ENCODE measurements around the gene MUSK. TPM values are rescaled to one million over a fixed set of nuclear protein-coding genes. Genes with fewer than 3 reads are reported as not detected.
A peak's percentile ranks its signal among the peaks of the same experiment; 100 is the strongest.

The MUSK gene
- total RNA-seq (2022) (not detected in 2 replicates), Bru-seq, nascent RNA (percentile 8 among the genes with signal in this experiment), BruChase-seq, experiment 1, labeled RNA remaining after a 2-hour chase (percentile 5 among the genes with signal in this experiment), BruChase-seq, experiment 2, labeled RNA remaining after a 6-hour chase (percentile 4 among the genes with signal in this experiment)
- long read RNA-seq, partial matches to known transcripts, result 0 of 1 reads
- long read RNA-seq, other reads (novel, unspliced or antisense), result 1 of 1 reads

GRCh38 chr9:110668570-110669167 is at the start of gene MUSK:
Gene MUSK (plus strand): TSS chr9:110668791. CDS start chr9:110668905, 114 bp downstream.
- BruUV-seq (replicated peaks), result no TSS peak
- Mint-ChIP-seq H3K4me1 (ENCODE audit: low read depth, unreplicated experiment) (no peaks in the 10 kb centered on the region), H3K9me3 (ENCODE audit: unreplicated experiment) (no peaks in the 10 kb centered on the region), H3K27me3 (ENCODE audit: insufficient read depth, unreplicated experiment) (no peaks in the 10 kb centered on the region), H3K4me3 (ENCODE audit: unreplicated experiment) (no peak within 1 kb of the TSS), H3K36me3 (ENCODE audit: insufficient read depth, unreplicated experiment) (no peaks in the 10 kb centered on the region), H3K27ac (ENCODE audit: unreplicated experiment) (no peak within 1 kb of the TSS)
- Histone ChIP-seq H3K4me1 (no peaks in the 10 kb centered on the region), H3K9me3 (no peaks in the 10 kb centered on the region), H3K36me3 (ENCODE audit: control insufficient read depth, insufficient read depth, low read length) (no peaks in the 10 kb centered on the region), H3K4me3 (ENCODE audit: low read depth, low read length) (no peak within 1 kb of the TSS), H3K27me3 (replicated peaks; ENCODE audit: control insufficient read depth, insufficient read depth, low read length) (no peaks in the 10 kb centered on the region)
- POLR2A ChIA-PET, result interaction anchor here (0.5 kb wide), 1 partner anchor 1986 kb away, joined by 6 read pairs; no protein-coding TSS in a partner anchor
- CTCF ChIA-PET, result no interaction called here
- DNase-seq, result no peak
- intact Hi-C loops (cut with micrococcal nuclease; ENCODE audit: unreplicated experiment), result no loop called here
- no peak for TF ChIP-seq CTCF (IDR thresholded peaks at IDR 0.05; ENCODE audit: insufficient read depth in 1 of 2, low read depth in 1 of 2, low read length in 1 of 2, severe bottlenecking in 1 of 2, unreplicated experiment in 1 of 2)

- CTCF ChIA-PET, result interaction anchor here (1.7 kb wide), 1 partner anchor 436 kb away, joined by 4 read pairs; no protein-coding TSS in a partner anchor
- H3K4me3 Mint-ChIP-seq (ENCODE audit: unreplicated experiment), result no peak overlapping the region
Measured at GRCh38 chr9:110619831-110620230, 48.8 kb upstream of the MUSK start.

GRCh38 chr9:110620726-110621125 is 47.9 kb upstream of the MUSK start:
- Mint-ChIP-seq H3K27ac (ENCODE audit: unreplicated experiment) (no peak overlapping the region), H3K36me3 (ENCODE audit: insufficient read depth, unreplicated experiment) (no peaks in the 10 kb centered on the region), H3K27me3 (ENCODE audit: insufficient read depth, unreplicated experiment) (peaks cover 2% of the 10 kb centered on the region), H3K9me3 (ENCODE audit: unreplicated experiment) (no peaks in the 10 kb centered on the region), H3K4me1 (ENCODE audit: low read depth, unreplicated experiment) (no peaks in the 10 kb centered on the region), H3K4me3 (ENCODE audit: unreplicated experiment) (no peak overlapping the region)
- CTCF ChIA-PET, result no interaction called here
- no peak for DNase-seq
- Histone ChIP-seq H3K9me3 (no peaks in the 10 kb centered on the region), H3K27me3 (replicated peaks; ENCODE audit: control insufficient read depth, insufficient read depth, low read length) (no peaks in the 10 kb centered on the region), H3K36me3 (ENCODE audit: control insufficient read depth, insufficient read depth, low read length) (no peaks in the 10 kb centered on the region), H3K4me3 (ENCODE audit: low read depth, low read length) (no peak overlapping the region), H3K4me1 (no peaks in the 10 kb centered on the region)
- intact Hi-C loops (cut with micrococcal nuclease; ENCODE audit: unreplicated experiment), result loop anchor here (5.0 kb wide), 2 partner anchors 193 to 677 kb away; no protein-coding TSS in a partner anchor
- TF ChIP-seq CTCF (IDR thresholded peaks at IDR 0.05; ENCODE audit: insufficient read depth in 1 of 2, low read depth in 1 of 2, low read length in 1 of 2, severe bottlenecking in 1 of 2, unreplicated experiment in 1 of 2), result no peak
- no TSS peak for BruUV-seq (replicated peaks)
- POLR2A ChIA-PET, result no interaction called here

More at GRCh38 chr9:110619831-110620230, 48.8 kb upstream of the MUSK start:
- no peak for DNase-seq
- no peak overlapping the region for H3K27ac Mint-ChIP-seq (ENCODE audit: unreplicated experiment)
- Histone ChIP-seq H3K4me1 (no peaks in the 10 kb centered on the region), H3K36me3 (ENCODE audit: control insufficient read depth, insufficient read depth, low read length) (no peaks in the 10 kb centered on the region), H3K4me3 (ENCODE audit: low read depth, low read length) (no peak overlapping the region), H3K9me3 (no peaks in the 10 kb centered on the region), H3K27me3 (replicated peaks; ENCODE audit: control insufficient read depth, insufficient read depth, low read length) (no peaks in the 10 kb centered on the region)
- no peaks in the 10 kb centered on the region for H3K9me3 Mint-ChIP-seq (ENCODE audit: unreplicated experiment)
- POLR2A ChIA-PET, result no interaction called here
- no TSS peak for BruUV-seq (replicated peaks)
- intact Hi-C loops (cut with micrococcal nuclease; ENCODE audit: unreplicated experiment), result loop anchor here (5.0 kb wide), 2 partner anchors 193 to 677 kb away; no protein-coding TSS in a partner anchor
- H3K36me3 Mint-ChIP-seq (ENCODE audit: insufficient read depth, unreplicated experiment), result no peaks in the 10 kb centered on the region
- peaks cover 3% of the 10 kb centered on the region for H3K27me3 Mint-ChIP-seq (ENCODE audit: insufficient read depth, unreplicated experiment)
- no peak for TF ChIP-seq CTCF (IDR thresholded peaks at IDR 0.05; ENCODE audit: insufficient read depth in 1 of 2, low read depth in 1 of 2, low read length in 1 of 2, severe bottlenecking in 1 of 2, unreplicated experiment in 1 of 2)
- no peaks in the 10 kb centered on the region for H3K4me1 Mint-ChIP-seq (ENCODE audit: low read depth, unreplicated experiment)

All from Caco-2 (cell line).